ENCODE data around the gene STUB1. TPM values are rescaled to one million over a fixed set of nuclear protein-coding genes. Genes with fewer than 3 reads are reported as not detected.
A peak's percentile ranks its signal among the peaks of the same experiment; 100 is the strongest.

The STUB1 gene
- total RNA-seq, 4 donors from 2014 or later = 155 to 215 (median 178) TPM

DNA sequence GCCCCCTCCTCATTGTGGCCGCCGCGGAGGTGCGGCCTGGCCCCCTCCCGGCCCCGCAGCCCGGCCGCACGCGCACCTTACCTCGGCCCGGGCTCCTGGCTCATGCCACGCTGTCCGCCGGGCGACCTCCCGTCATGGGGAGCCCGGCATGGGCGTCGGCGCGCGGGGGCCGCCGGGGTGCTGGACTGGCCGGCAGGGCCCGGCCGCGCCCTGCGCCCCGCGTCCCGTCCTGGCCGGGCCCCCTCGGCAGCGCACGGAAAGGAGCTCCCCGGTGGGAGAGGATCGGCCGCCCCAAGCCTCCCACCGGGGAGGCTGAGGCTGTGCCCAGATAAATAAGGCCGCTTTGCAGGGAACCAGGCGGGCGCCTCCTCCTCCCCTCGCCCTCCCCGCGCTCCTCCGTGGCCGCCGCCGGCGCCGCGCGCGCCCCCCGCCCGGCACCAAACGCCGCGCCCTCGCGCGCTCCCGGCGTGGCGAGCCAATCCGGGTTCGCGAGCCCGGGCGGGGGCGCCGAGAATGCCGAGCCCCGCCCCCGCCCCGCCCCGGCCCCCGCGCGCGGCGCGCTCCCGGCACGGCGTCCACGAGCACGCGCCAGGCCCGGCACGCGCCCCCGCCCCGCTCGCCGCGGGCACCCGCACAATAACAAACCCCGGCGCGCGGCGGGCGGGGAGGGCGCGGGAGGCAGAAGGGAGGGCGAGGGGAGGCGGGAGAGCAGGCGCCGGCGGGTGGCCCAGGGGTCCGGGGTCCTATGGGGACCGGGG, 25.4 kb downstream of the STUB1 start, which contains the start of gene FBXL16:
Gene FBXL16, minus strand, starts transcription at position 371 of the 758 bp plus-strand sequence. CDS start 8,396 bp downstream, outside the sequence.
- Histone ChIP-seq H3K36me3 (no peaks in the 10 kb centered on the region), H3K27me3 (peaks cover 0 to 99% (median 88%) of the 10 kb centered on the region in 4 donors), H3K4me1 (peaks cover 9 to 43% (median 30%) of the 10 kb centered on the region in 4 donors), H3K9me3 (no peaks in the 10 kb centered on the region), H3K27ac (replicated peaks in 1 of 4) (no peak within 1 kb of the TSS), H3K4me3 (peak within 1 kb of the TSS in 2 of 4 donors; percentile 24 to 42)
- DNase-seq (ENCODE audit: extremely low spot score) = no peak
- intact Hi-C loops (cut with DNase I) = no loop called here
- TF ChIP-seq POLR2A (IDR thresholded peaks at IDR 0.05; ENCODE audit: low read depth) (no peak), POLR2AphosphoS5 (IDR thresholded peaks at IDR 0.05) (no peak)
- TF ChIP-seq, protein P1, sequence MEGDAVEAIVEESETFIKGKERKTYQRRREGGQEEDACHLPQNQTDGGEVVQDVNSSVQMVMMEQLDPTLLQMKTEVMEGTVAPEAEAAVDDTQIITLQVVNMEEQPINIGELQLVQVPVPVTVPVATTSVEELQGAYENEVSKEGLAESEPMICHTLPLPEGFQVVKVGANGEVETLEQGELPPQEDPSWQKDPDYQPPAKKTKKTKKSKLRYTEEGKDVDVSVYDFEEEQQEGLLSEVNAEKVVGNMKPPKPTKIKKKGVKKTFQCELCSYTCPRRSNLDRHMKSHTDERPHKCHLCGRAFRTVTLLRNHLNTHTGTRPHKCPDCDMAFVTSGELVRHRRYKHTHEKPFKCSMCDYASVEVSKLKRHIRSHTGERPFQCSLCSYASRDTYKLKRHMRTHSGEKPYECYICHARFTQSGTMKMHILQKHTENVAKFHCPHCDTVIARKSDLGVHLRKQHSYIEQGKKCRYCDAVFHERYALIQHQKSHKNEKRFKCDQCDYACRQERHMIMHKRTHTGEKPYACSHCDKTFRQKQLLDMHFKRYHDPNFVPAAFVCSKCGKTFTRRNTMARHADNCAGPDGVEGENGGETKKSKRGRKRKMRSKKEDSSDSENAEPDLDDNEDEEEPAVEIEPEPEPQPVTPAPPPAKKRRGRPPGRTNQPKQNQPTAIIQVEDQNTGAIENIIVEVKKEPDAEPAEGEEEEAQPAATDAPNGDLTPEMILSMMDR (IDR thresholded peaks at IDR 0.05) = no peak
- WGBS = no CpG with 5 or more reads among the region's 115 CpGs

GRCh38 chr16:706189-707061, 26.2 kb downstream of the STUB1 start:
- intact Hi-C loops (cut with DNase I) = no loop called here

GRCh38 chr16:707062-707538, 26.9 kb downstream of the STUB1 start:
- TF ChIP-seq POLR2AphosphoS5 (IDR thresholded peaks at IDR 0.05) (no peak), POLR2A (IDR thresholded peaks at IDR 0.05; ENCODE audit: low read depth) (no peak), EP300 (IDR thresholded peaks at IDR 0.05) (no peak)
- TF ChIP-seq, protein P1 (IDR thresholded peaks at IDR 0.05) = no peak
- WGBS = 35% methylated on average over 14 of the region's 14 CpGs
- H3K4me1 ChIP-seq = peaks cover 9 to 44% (median 32%) of the 10 kb centered on the region in 4 donors
- no peaks in the 10 kb centered on the region for H3K36me3 ChIP-seq
- H3K27me3 ChIP-seq = peaks cover 0 to 99% (median 84%) of the 10 kb centered on the region in 4 donors
- no peak overlapping the region for H3K27ac ChIP-seq (replicated peaks in 1 of 4)
- DNase-seq (ENCODE audit: extremely low spot score) = no peak
- no peaks in the 10 kb centered on the region for H3K9me3 ChIP-seq
- intact Hi-C loops (cut with DNase I) = no loop called here
- no peak overlapping the region for H3K4me3 ChIP-seq

More at GRCh38 chr16:706189-707061, 26.2 kb downstream of the STUB1 start:
- 6% methylated on average over 25 of the region's 49 CpGs for WGBS
- Histone ChIP-seq H3K27me3 (peaks cover 0 to 99% (median 89%) of the 10 kb centered on the region in 4 donors), H3K36me3 (no peaks in the 10 kb centered on the region), H3K9me3 (no peaks in the 10 kb centered on the region), H3K4me3 (peak overlapping the region in 2 of 4 donors; percentile 24 to 42), H3K4me1 (peaks cover 9 to 38% (median 28%) of the 10 kb centered on the region in 4 donors), H3K27ac (replicated peaks in 1 of 4) (no peak overlapping the region)
- no peak for TF ChIP-seq EP300 (IDR thresholded peaks at IDR 0.05)
- no peak for TF ChIP-seq POLR2A (IDR thresholded peaks at IDR 0.05; ENCODE audit: low read depth)
- no peak for TF ChIP-seq POLR2AphosphoS5 (IDR thresholded peaks at IDR 0.05)
- TF ChIP-seq, protein P1 (IDR thresholded peaks at IDR 0.05) = no peak
- no peak for DNase-seq (ENCODE audit: extremely low spot score)

DNA sequence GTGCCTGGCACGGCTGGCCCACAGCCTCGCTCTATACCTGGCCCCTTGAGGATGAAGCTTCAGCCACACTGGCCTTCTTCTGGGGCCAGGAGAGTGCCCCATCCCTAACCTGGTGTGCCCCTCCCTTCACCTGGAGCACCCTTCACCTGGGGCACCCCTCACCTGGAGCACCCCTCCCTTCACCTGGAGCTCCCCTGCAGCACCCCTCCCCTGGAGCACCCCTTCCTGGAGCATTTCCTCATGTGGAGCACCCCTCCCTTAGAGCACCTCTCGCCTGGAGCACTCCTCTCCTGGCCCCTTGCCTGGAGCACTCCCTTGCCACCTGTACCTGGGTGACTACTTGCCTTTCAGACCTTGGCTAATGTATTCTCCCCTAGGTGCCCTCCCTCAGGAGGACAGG, 27.8 kb downstream of the STUB1 start:
- Histone ChIP-seq H3K4me3 (no peak overlapping the region), H3K27me3 (peaks cover 0 to 93% (median 75%) of the 10 kb centered on the region in 4 donors), H3K9me3 (no peaks in the 10 kb centered on the region), H3K27ac (replicated peaks in 1 of 4) (no peak overlapping the region), H3K4me1 (peaks cover 9 to 46% (median 38%) of the 10 kb centered on the region in 4 donors), H3K36me3 (no peaks in the 10 kb centered on the region)
- 64% methylated on average over 3 of the region's 3 CpGs for WGBS
- TF ChIP-seq, protein P1 (IDR thresholded peaks at IDR 0.05) = no peak
- no peak for TF ChIP-seq POLR2AphosphoS5 (IDR thresholded peaks at IDR 0.05)
- TF ChIP-seq POLR2A (IDR thresholded peaks at IDR 0.05; ENCODE audit: low read depth) = no peak
- no peak for TF ChIP-seq EP300 (IDR thresholded peaks at IDR 0.05)
- intact Hi-C loops (cut with DNase I) = no loop called here
- DNase-seq (ENCODE audit: extremely low spot score) = no peak
